ENCODE results near the gene BMERB1.
"Not testable (repeated sequence)": the region's sequence is repeated elsewhere in the genome, so short reads cannot be mapped to it uniquely, and the experiment has no call there.

BMERB1 gene

GRCh38 chr16:15523092-15523541 lies 88.7 kb downstream of the BMERB1 start:
- DNase-seq (ENCODE audit: low read depth) = no peak

- no peak for DNase-seq (ENCODE audit: low read depth)
Observed at GRCh38 chr16:15523939-15524338, 89.6 kb downstream of the BMERB1 start.

- no peak for DNase-seq (ENCODE audit: low read depth)
Observed at GRCh38 chr16:15524966-15525365, 90.6 kb downstream of the BMERB1 start.

- DNase-seq (ENCODE audit: low read depth) = no peak
Observed at GRCh38 chr16:15526097-15526496, 91.7 kb downstream of the BMERB1 start.

- DNase-seq (ENCODE audit: low read depth) = no peak
Observed at GRCh38 chr16:15526731-15527130, 92.3 kb downstream of the BMERB1 start.

- DNase-seq (ENCODE audit: low read depth) = no peak
Observed at GRCh38 chr16:15529673-15530072, 95.3 kb downstream of the BMERB1 start.

GRCh38 chr16:15530085-15530484 lies 95.7 kb downstream of the BMERB1 start:
- DNase-seq (ENCODE audit: low read depth) = no peak

GRCh38 chr16:15532825-15533224 lies 98.4 kb downstream of the BMERB1 start:
- no peak for DNase-seq (ENCODE audit: low read depth)

GRCh38 chr16:15533386-15533785 lies 99.0 kb downstream of the BMERB1 start:
- DNase-seq (ENCODE audit: low read depth) = no peak

- DNase-seq (ENCODE audit: low read depth) = no peak
Observed at GRCh38 chr16:15535772-15536171, 101.4 kb downstream of the BMERB1 start.

- no peak for DNase-seq (ENCODE audit: low read depth)
Observed at GRCh38 chr16:15536843-15537242, 102.5 kb downstream of the BMERB1 start.

GRCh38 chr16:15538507-15538906 lies 104.1 kb downstream of the BMERB1 start:
- DNase-seq (ENCODE audit: low read depth) = no peak

GRCh38 chr16:15539197-15539596 lies 104.8 kb downstream of the BMERB1 start:
- DNase-seq (ENCODE audit: low read depth) = no peak

GRCh38 chr16:15542261-15542660 lies 107.9 kb downstream of the BMERB1 start:
- DNase-seq (ENCODE audit: low read depth) = no peak

- no peak for DNase-seq (ENCODE audit: low read depth)
Observed at GRCh38 chr16:15542734-15543347, 108.5 kb downstream of the BMERB1 start.

- no peak for DNase-seq (ENCODE audit: low read depth)
Observed at GRCh38 chr16:15544405-15544804, 110.0 kb downstream of the BMERB1 start.

- no peak for DNase-seq (ENCODE audit: low read depth)
Observed at GRCh38 chr16:15545544-15545943, 111.2 kb downstream of the BMERB1 start.

GRCh38 chr16:15547072-15547767 lies 112.8 kb downstream of the BMERB1 start:
- not testable (repeated sequence) for DNase-seq (ENCODE audit: low read depth)

GRCh38 chr16:15547768-15548096 lies 113.3 kb downstream of the BMERB1 start:
- DNase-seq (ENCODE audit: low read depth) = no peak

- DNase-seq (ENCODE audit: low read depth) = no peak
Observed at GRCh38 chr16:15548482-15548891, 114.1 kb downstream of the BMERB1 start.

GRCh38 chr16:15552507-15552906 lies 118.1 kb downstream of the BMERB1 start:
- no peak for DNase-seq (ENCODE audit: low read depth)

GRCh38 chr16:15553313-15554088 lies 119.1 kb downstream of the BMERB1 start:
- DNase-seq (ENCODE audit: low read depth) = no peak

GRCh38 chr16:15556130-15556529 lies 121.7 kb downstream of the BMERB1 start:
- no peak for DNase-seq (ENCODE audit: low read depth)
